GM21423 (cell line): ENCODE data around the gene SLC38A6.

Source experiments
- ATAC-seq: cut with Tn5 transposase; IDR thresholded peaks from one replicate; pipeline ENCODE4 v1.9.1; 2021; ENCODE audit warnings: mild to moderate bottlenecking, moderate library complexity; ENCODE audit not compliant: unreplicated experiment

The SLC38A6 gene

GRCh38 chr14:60975551-60975950 is 5.5 kb upstream of the SLC38A6 start:
- ATAC-seq, result no peak

- no peak for ATAC-seq
Observed at GRCh38 chr14:60977847-60978246, 3.2 kb upstream of the SLC38A6 start.

GRCh38 chr14:60981633-60982455 is 799 bp downstream of the SLC38A6 start:
- ATAC-seq, result no peak

GRCh38 chr14:60984196-60984595 is 3.2 kb downstream of the SLC38A6 start:
- ATAC-seq, result no peak

- ATAC-seq, result no peak
Observed at GRCh38 chr14:60986500-60986899, 5.5 kb downstream of the SLC38A6 start.

- ATAC-seq, result no peak
Observed at GRCh38 chr14:60989599-60989998, 8.6 kb downstream of the SLC38A6 start.

- no peak for ATAC-seq
Observed at GRCh38 chr14:60998617-60999016, 17.6 kb downstream of the SLC38A6 start.

- ATAC-seq, result no peak
Observed at GRCh38 chr14:60999536-60999935, 18.5 kb downstream of the SLC38A6 start.

- no peak for ATAC-seq
Observed at GRCh38 chr14:61003571-61003970, 22.5 kb downstream of the SLC38A6 start.

- no peak for ATAC-seq
Observed at GRCh38 chr14:61019537-61019936, 38.5 kb downstream of the SLC38A6 start.

- ATAC-seq, result no peak
Observed at GRCh38 chr14:61025251-61026223, 44.5 kb downstream of the SLC38A6 start.

- no peak for ATAC-seq
Observed at GRCh38 chr14:61026526-61026925, 45.5 kb downstream of the SLC38A6 start.

GRCh38 chr14:61031026-61031425 is 50.0 kb downstream of the SLC38A6 start:
- no peak for ATAC-seq

- no peak for ATAC-seq
Observed at GRCh38 chr14:61033054-61033453, 52.0 kb downstream of the SLC38A6 start.

GRCh38 chr14:61033855-61034254 is 52.8 kb downstream of the SLC38A6 start:
- no peak for ATAC-seq

- peak; percentile 90 for ATAC-seq
Observed at GRCh38 chr14:61034416-61035120, 53.5 kb downstream of the SLC38A6 start.

GRCh38 chr14:61037215-61037614 is 56.2 kb downstream of the SLC38A6 start:
- no peak for ATAC-seq

- no peak for ATAC-seq
Observed at GRCh38 chr14:61041704-61042103, 60.7 kb downstream of the SLC38A6 start.

GRCh38 chr14:61042220-61042619 is 61.2 kb downstream of the SLC38A6 start:
- no peak for ATAC-seq

GRCh38 chr14:61043506-61043905 is 62.5 kb downstream of the SLC38A6 start:
- no peak for ATAC-seq

GRCh38 chr14:61047021-61047420 is 66.0 kb downstream of the SLC38A6 start:
- ATAC-seq, result no peak
